B cell (primary cell): ENCODE measurements around the gene GGTLC2. TPM values are rescaled to one million over a fixed set of nuclear protein-coding genes. Genes with fewer than 3 reads are reported as not detected.
"Not testable (repeated sequence)": the region's sequence is repeated elsewhere in the genome, so short reads cannot be mapped to it uniquely, and the experiment has no call there.

Source experiments
- ATAC-seq: fragments of 200-7000 bp; cut with Tn5 transposase; one replicate; pipeline ENCODE4 v1.10.0; 2021; ENCODE audit warnings: low read depth, mild to moderate bottlenecking, moderate number of reproducible peaks, moderate library complexity
- CTCF ChIA-PET: fragments of 350-600 bp; sonication (Branson Sonifier 250); formaldehyde crosslinking; loops from one replicate; lab custom pipeline; 2021; ENCODE audit warnings: antibody characterized with exemption, inconsistent platforms; lab: Charles Lee
- POLR2A ChIA-PET: fragments of 350-600 bp; sonication (Branson Sonifier 250); formaldehyde crosslinking; loops from one replicate; lab custom pipeline; 2021; ENCODE audit warnings: antibody characterized with exemption; lab: Charles Lee
- DNase-seq: peaks from one replicate; pipeline ENCODE4 v3.0.0; 2013
- H2AFZ ChIP-seq: 2 replicates; pipeline ENCODE4 v1.6.1; 2012; ENCODE audit warnings: mild to moderate bottlenecking, low read depth, low read length; ENCODE audit not compliant: insufficient read depth, poor library complexity, severe bottlenecking
- H3K27ac ChIP-seq, 2 donors: 1 replicate in 1 of 2; 2 replicates in 1 of 2; pipeline ENCODE4 v1.5.1; 2012 to 2013; ENCODE audit warnings: low read length in 2 of 2, mild to moderate bottlenecking in 2 of 2, moderate library complexity in 1 of 2
- H3K27me3 ChIP-seq, 4 experiments: fragments of 200-600 bp in 1 of 4; sonication (generic) in 1 of 4; replicated peaks in 1 of 4; 1 replicate in 2 of 4; 2 replicates in 2 of 4; pipeline versions ENCODE4 v1.6.1 to v1.7.0; 2013 to 2016; ENCODE audit warnings: low read length in 3 of 4, mild to moderate bottlenecking in 2 of 4, mixed read lengths in 1 of 4, moderate library complexity in 1 of 4; ENCODE audit not compliant: insufficient read depth in 4 of 4, control insufficient read depth in 3 of 4; ENCODE audit errors: control extremely low read depth in 1 of 4
- H3K36me3 ChIP-seq, 2 experiments: replicated peaks in 1 of 2; 1 replicate in 1 of 2; 2 replicates in 1 of 2; pipeline versions ENCODE4 v1.6.1 to v1.7.1; 2013; ENCODE audit warnings: low read length in 1 of 2; ENCODE audit not compliant: insufficient read depth in 2 of 2, control insufficient read depth in 1 of 2; ENCODE audit errors: control extremely low read depth in 1 of 2, extremely low read depth in 1 of 2
- H3K4me1 ChIP-seq, 2 donors: fragments of 200-600 bp in 1 of 2; sonication (generic) in 1 of 2; 1 replicate in 1 of 2; 2 replicates in 1 of 2; pipeline versions ENCODE4 v1.5.1 to v1.6.1; 2013 to 2017; ENCODE audit warnings: low read length in 2 of 2; ENCODE audit not compliant: control insufficient read depth in 2 of 2, insufficient read depth in 2 of 2
- H3K4me2 ChIP-seq: replicated peaks from 2 replicates; pipeline ENCODE3; 2012; ENCODE audit warnings: mild to moderate bottlenecking, low read depth, low read length; ENCODE audit not compliant: poor library complexity, severe bottlenecking
- H3K4me3 ChIP-seq, 5 experiments: fragments of 200-600 bp in 1 of 5; sonication (generic) in 1 of 5; 1 replicate in 3 of 5; 2 replicates in 2 of 5; pipeline versions ENCODE4 v1.5.1 to v1.7.0; 2011 to 2016; ENCODE audit warnings: low read length in 4 of 5, mild to moderate bottlenecking in 4 of 5, low read depth in 2 of 5, control low read depth in 1 of 5, moderate library complexity in 1 of 5; ENCODE audit not compliant: insufficient read depth in 1 of 5; ENCODE audit errors: control extremely low read depth in 1 of 5, extremely low read depth in 1 of 5
- H3K79me2 ChIP-seq: fragments of 200-600 bp; sonication (generic); one replicate; pipeline ENCODE4 v1.6.0; 2016; ENCODE audit warnings: low read length; ENCODE audit not compliant: control insufficient read depth, insufficient read depth
- H3K9ac ChIP-seq: fragments of 200-600 bp; sonication (generic); 2 replicates; pipeline ENCODE4 v1.6.1; 2017; ENCODE audit warnings: mild to moderate bottlenecking, low read length, moderate library complexity
- H3K9me3 ChIP-seq, 3 donors: one replicate each; pipeline versions ENCODE4 v1.6.1 to v1.7.1; 2013; ENCODE audit warnings: low read length in 2 of 3; ENCODE audit not compliant: control insufficient read depth in 2 of 3, insufficient read depth in 1 of 3; ENCODE audit errors: control extremely low read depth in 1 of 3
- H4K20me1 ChIP-seq: 2 replicates; pipeline ENCODE4 v1.6.0; 2012; ENCODE audit warnings: mild to moderate bottlenecking, low read length; ENCODE audit not compliant: insufficient read depth, control insufficient read depth, poor library complexity, severe bottlenecking
- H3K27ac Mint-ChIP-seq: one replicate; pipeline ENCODE4 v1.8.0; 2021; ENCODE audit warnings: mixed read lengths
- H3K27me3 Mint-ChIP-seq: one replicate; pipeline ENCODE4 v1.8.0; 2021; ENCODE audit warnings: mixed read lengths
- H3K4me1 Mint-ChIP-seq: one replicate; pipeline ENCODE4 v1.8.0; 2021; ENCODE audit warnings: mixed read lengths
- H3K4me3 Mint-ChIP-seq: one replicate; pipeline ENCODE4 v1.8.0; 2021; ENCODE audit warnings: mixed read lengths
- H3K9me3 Mint-ChIP-seq: one replicate; pipeline ENCODE4 v1.8.0; 2022; ENCODE audit warnings: mixed read lengths; ENCODE audit not compliant: insufficient read depth
- CTCF ChIP-seq: fragments of 200-600 bp; IDR thresholded peaks from one replicate; pipeline ENCODE4 v1.8.0; 2022; ENCODE audit warnings: antibody characterized with exemption, mild to moderate bottlenecking
- EZH2 ChIP-seq: IDR thresholded peaks from 2 replicates; pipeline ENCODE4 v1.6.1; 2012; ENCODE audit warnings: borderline replicate concordance, low read depth, mild to moderate bottlenecking, moderate library complexity, low read length; ENCODE audit not compliant: insufficient read depth, poor library complexity, severe bottlenecking
- WGBS: methylation state at CpG from one replicate; pipeline ENCODE4 v1.1.5; 2013; ENCODE audit warnings: missing lambda C conversion rate; ENCODE audit not compliant: insufficient coverage; 5-methylcytosine and 5-hydroxymethylcytosine counted together
- intact Hi-C: fragments of 100-400 bp; cut with micrococcal nuclease; formaldehyde crosslinking; loops from one replicate; pipeline ENCODE4 v1.10.0; 2022
- polyA plus RNA-seq: library from polyadenylated mRNA; depleted of rRNA; stranded (reverse); fragments of >200 nt; gene quantifications from 2 replicates; pipeline ENCODE4 v1.2.3, GENCODE V29; 2012
- total RNA-seq, 2 donors: library from RNA; stranded (reverse); fragments of 120-200 nt in 1 of 2; gene quantifications; 1 replicate in 1 of 2; 2 replicates in 1 of 2; pipeline versions ENCODE4 v1.2.3 to v1.2.4, GENCODE V29; 2013 to 2022

GGTLC2 gene
- total and polyA plus RNA-seq, 2 donors (not counting 1 experiment from before 2014, with no cell fraction given) = not detected

- H3K27me3 ChIP-seq = no peaks in the 10 kb centered on the region
- Mint-ChIP-seq H3K27ac (peak overlapping the region; percentile 81), H3K27me3 (no peaks in the 10 kb centered on the region), H3K4me3 (no peak overlapping the region), H3K4me1 (peaks cover 58% of the 10 kb centered on the region), H3K9me3 (no peaks in the 10 kb centered on the region)
- H3K4me2 ChIP-seq = peak overlapping the region; percentile 50
- peaks cover 47 to 56% of the 10 kb centered on the region in 2 donors for H3K4me1 ChIP-seq
- no peaks in the 10 kb centered on the region for H4K20me1 ChIP-seq
- intact Hi-C loops = loop anchor here (5.0 kb wide), 1 partner anchor 252 kb away; no protein-coding TSS in a partner anchor
- no peak overlapping the region for H3K9ac ChIP-seq
- DNase-seq = no peak
- H3K79me2 ChIP-seq = no peaks in the 10 kb centered on the region
- ChIA-PET POLR2A (interaction anchor here (0.7 to 1.2 kb wide), 5 partner anchors 63 to 704 kb away, joined by 3 to 5 read pairs (median 3); no protein-coding TSS in a partner anchor), CTCF (interaction anchor here (0.6 to 11.7 kb wide), 30 partner anchors 7 to 274 kb away, joined by 3 to 140 read pairs (median 5); no protein-coding TSS in a partner anchor)
- WGBS = 93% methylated on average over 3 of the region's 3 CpGs
- peaks cover 0 to 13% (median 0%) of the 10 kb centered on the region in 3 donors for H3K9me3 ChIP-seq
- no peak for ATAC-seq
- no peak overlapping the region for H2AFZ ChIP-seq
- TF ChIP-seq CTCF (no peak), EZH2 (no peak)
- H3K27ac ChIP-seq = peak overlapping the region; percentile 5 to 61
- H3K4me3 ChIP-seq = no peak overlapping the region
- H3K36me3 ChIP-seq = no peaks in the 10 kb centered on the region
Measured at GRCh38 chr22:22685586-22685985, 41.2 kb downstream of the GGTLC2 start.

- peak overlapping the region; percentile 81 for H3K27ac Mint-ChIP-seq
- H4K20me1 ChIP-seq, H2AFZ ChIP-seq, H3K9me3 Mint-ChIP-seq, H3K36me3 ChIP-seq, H3K27me3 Mint-ChIP-seq, H3K79me2 ChIP-seq, H3K27me3 ChIP-seq: not testable (repeated sequence)
- peaks cover 54% of the 10 kb centered on the region for H3K4me1 Mint-ChIP-seq
- peaks cover 42 to 48% of the 10 kb centered on the region in 2 donors for H3K4me1 ChIP-seq
- CTCF ChIA-PET = interaction anchor here (0.8 to 11.7 kb wide), 20 partner anchors 19 to 306 kb away, joined by 3 to 140 read pairs (median 6); no protein-coding TSS in a partner anchor
- H3K9me3 ChIP-seq = peaks cover 0 to 13% (median 0%) of the 10 kb centered on the region in 3 donors
- peak overlapping the region; percentile 34 for H3K9ac ChIP-seq
- H3K27ac ChIP-seq = peak overlapping the region; percentile 50 to 52
- DNase-seq = peak; percentile 79
- intact Hi-C loops = loop anchor here (1.0 to 5.0 kb wide), 3 partner anchors 34 to 251 kb away; no protein-coding TSS in a partner anchor
- peak overlapping the region in 4 of 5 experiments; percentile 16 to 27 (median 24) for H3K4me3 ChIP-seq
- peak overlapping the region; percentile 78 for H3K4me3 Mint-ChIP-seq
- H3K4me2 ChIP-seq = peak overlapping the region; percentile 72
- peak; percentile 81 for ATAC-seq
- WGBS = 34% methylated on average over 7 of the region's 8 CpGs
- POLR2A ChIA-PET = interaction anchor here (0.7 to 1.2 kb wide), 4 partner anchors 64 to 705 kb away, joined by 3 to 5 read pairs (median 4); no protein-coding TSS in a partner anchor
Measured at GRCh38 chr22:22686202-22687115, 42.0 kb downstream of the GGTLC2 start.
